Keratinocyte (primary cell): ENCODE results near the gene ARSK.

Source experiments
- EZH2 ChIP-seq: IDR thresholded peaks from one replicate; pipeline ENCODE4 v1.6.1; 2012; ENCODE audit warnings: inconsistent platforms, mild to moderate bottlenecking, low read length, moderate library complexity
- TF ChIP-seq, protein P1 (sequence below), 3 experiments: IDR thresholded peaks in 1 of 3; conservative IDR thresholded peaks in 1 of 3; optimal IDR thresholded peaks in 1 of 3; 2 replicates in 2 of 3; 3 replicates in 1 of 3; pipeline versions ENCODE3 to v1.5.1; 2011; ENCODE audit warnings: low read length in 3 of 3, mild to moderate bottlenecking in 3 of 3, moderate library complexity in 2 of 3, control low read depth in 1 of 3, inconsistent platforms in 1 of 3; ENCODE audit not compliant: insufficient read depth in 2 of 3; ENCODE audit errors: extremely low read depth in 1 of 3

DNA sequence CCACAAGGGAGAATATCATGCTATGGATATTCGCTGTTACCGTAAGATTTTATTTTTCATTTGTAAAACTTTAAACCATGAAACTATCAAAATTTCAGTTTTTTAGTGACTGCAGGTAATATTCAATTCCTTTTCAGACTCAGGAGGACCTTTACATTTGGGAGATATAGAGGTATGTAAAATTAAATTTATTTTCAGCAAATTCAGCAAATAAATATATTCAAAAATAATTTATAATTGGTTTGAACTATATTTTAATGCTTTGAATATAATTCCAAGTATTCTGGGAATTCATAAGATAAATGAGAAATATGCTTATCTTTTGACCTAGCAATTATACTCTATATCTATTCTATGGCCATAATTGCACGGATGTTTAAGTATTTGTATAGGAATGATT is 99.3 kb downstream of the ARSK start:
- TF ChIP-seq, protein P1, sequence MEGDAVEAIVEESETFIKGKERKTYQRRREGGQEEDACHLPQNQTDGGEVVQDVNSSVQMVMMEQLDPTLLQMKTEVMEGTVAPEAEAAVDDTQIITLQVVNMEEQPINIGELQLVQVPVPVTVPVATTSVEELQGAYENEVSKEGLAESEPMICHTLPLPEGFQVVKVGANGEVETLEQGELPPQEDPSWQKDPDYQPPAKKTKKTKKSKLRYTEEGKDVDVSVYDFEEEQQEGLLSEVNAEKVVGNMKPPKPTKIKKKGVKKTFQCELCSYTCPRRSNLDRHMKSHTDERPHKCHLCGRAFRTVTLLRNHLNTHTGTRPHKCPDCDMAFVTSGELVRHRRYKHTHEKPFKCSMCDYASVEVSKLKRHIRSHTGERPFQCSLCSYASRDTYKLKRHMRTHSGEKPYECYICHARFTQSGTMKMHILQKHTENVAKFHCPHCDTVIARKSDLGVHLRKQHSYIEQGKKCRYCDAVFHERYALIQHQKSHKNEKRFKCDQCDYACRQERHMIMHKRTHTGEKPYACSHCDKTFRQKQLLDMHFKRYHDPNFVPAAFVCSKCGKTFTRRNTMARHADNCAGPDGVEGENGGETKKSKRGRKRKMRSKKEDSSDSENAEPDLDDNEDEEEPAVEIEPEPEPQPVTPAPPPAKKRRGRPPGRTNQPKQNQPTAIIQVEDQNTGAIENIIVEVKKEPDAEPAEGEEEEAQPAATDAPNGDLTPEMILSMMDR (optimal IDR thresholded peaks at IDR 0.05 in 1 of 3, IDR thresholded peaks at IDR 0.05 in 1 of 3, conservative IDR thresholded peaks at IDR 0.05 in 1 of 3; ENCODE audit: extremely low read depth in 1 of 3, insufficient read depth in 2 of 3, low read length in 3 of 3), result no peak
- TF ChIP-seq EZH2, result no peak
